ENCODE data around the gene RAD18.

DNA sequence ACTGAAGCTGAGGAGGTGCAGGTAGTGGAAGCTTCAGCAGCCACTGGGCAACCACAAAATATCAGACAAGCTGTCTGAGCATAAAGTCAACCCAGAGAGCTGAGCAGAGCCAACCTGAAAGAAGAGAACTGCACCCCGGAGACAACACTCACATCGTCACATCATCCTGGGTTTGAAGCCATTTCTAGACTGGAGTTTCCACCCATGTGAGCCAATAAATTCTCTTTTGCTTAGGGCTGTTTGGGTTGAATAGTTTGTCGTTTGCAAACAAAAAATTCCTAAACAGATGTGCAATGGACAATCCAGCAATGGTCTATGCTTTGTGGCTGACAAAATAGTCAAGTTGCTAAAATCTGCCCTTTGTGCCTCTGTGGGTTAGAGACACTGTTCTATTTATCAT is 15.3 kb upstream of the RAD18 start:
- TF ChIP-seq, protein P1, sequence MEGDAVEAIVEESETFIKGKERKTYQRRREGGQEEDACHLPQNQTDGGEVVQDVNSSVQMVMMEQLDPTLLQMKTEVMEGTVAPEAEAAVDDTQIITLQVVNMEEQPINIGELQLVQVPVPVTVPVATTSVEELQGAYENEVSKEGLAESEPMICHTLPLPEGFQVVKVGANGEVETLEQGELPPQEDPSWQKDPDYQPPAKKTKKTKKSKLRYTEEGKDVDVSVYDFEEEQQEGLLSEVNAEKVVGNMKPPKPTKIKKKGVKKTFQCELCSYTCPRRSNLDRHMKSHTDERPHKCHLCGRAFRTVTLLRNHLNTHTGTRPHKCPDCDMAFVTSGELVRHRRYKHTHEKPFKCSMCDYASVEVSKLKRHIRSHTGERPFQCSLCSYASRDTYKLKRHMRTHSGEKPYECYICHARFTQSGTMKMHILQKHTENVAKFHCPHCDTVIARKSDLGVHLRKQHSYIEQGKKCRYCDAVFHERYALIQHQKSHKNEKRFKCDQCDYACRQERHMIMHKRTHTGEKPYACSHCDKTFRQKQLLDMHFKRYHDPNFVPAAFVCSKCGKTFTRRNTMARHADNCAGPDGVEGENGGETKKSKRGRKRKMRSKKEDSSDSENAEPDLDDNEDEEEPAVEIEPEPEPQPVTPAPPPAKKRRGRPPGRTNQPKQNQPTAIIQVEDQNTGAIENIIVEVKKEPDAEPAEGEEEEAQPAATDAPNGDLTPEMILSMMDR (IDR thresholded peaks at IDR 0.05; ENCODE audit: low read length) = no peak
- TF ChIP-seq EZH2 (IDR thresholded peaks at IDR 0.05; ENCODE audit: borderline replicate concordance, low read length) = no peak

Measured in OCI-LY1 (cell line).